Spleen (tissue), 7 donors: ENCODE measurements around the gene CARHSP1.

Experiments used
- POLR2A ChIP-seq, 3 donors: fragments of 450-650 bp; IDR thresholded peaks; one replicate each; pipeline ENCODE4 v1.5.1; 2017; ENCODE audit warnings: antibody characterized with exemption in 3 of 3, mild to moderate bottlenecking in 1 of 3
- TF ChIP-seq, protein P1 (sequence below), 11 experiments: fragments of 200-600 bp in 7 of 11; fragments of 450-650 bp in 4 of 11; sonication (generic) in 4 of 11; IDR thresholded peaks in 8 of 11; conservative IDR thresholded peaks in 3 of 11; 1 replicate in 7 of 11; 2 replicates in 4 of 11; pipeline versions ENCODE4 v1.4.0 to v1.8.0; 2016 to 2021; ENCODE audit warnings: antibody characterized with exemption in 11 of 11, inconsistent platforms in 4 of 11, mild to moderate bottlenecking in 1 of 11
- donor health status: DM: no; HTN: no; CAD: no; lungs with moderate emphysema.
- donor health status: DM: no; HTN: no; CAD: no.
- donor health status: DM: no; HTN: no; CAD: no.

DNA sequence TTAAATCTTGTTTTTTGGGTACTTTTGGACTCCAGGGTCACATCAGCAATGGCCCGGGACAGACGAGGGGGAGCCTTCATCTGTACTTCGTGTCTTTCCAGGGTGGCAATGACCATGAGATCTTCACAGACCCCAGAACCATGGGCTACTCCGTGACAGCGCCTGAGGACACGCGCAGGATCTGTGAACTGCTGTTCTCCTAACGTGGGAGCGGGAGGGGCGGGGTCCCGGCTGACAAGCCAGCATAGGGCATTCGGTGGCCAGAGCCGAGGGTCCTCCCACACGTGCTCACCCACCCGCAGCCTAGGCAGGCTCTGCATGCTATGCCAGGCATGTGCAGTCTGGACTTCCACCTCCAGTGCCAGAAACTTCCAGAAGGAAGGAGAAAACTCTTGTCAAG is 21.2 kb downstream of the CARHSP1 start:
- TF ChIP-seq, protein P1, sequence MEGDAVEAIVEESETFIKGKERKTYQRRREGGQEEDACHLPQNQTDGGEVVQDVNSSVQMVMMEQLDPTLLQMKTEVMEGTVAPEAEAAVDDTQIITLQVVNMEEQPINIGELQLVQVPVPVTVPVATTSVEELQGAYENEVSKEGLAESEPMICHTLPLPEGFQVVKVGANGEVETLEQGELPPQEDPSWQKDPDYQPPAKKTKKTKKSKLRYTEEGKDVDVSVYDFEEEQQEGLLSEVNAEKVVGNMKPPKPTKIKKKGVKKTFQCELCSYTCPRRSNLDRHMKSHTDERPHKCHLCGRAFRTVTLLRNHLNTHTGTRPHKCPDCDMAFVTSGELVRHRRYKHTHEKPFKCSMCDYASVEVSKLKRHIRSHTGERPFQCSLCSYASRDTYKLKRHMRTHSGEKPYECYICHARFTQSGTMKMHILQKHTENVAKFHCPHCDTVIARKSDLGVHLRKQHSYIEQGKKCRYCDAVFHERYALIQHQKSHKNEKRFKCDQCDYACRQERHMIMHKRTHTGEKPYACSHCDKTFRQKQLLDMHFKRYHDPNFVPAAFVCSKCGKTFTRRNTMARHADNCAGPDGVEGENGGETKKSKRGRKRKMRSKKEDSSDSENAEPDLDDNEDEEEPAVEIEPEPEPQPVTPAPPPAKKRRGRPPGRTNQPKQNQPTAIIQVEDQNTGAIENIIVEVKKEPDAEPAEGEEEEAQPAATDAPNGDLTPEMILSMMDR (IDR thresholded peaks at IDR 0.05 in 8 of 11, conservative IDR thresholded peaks at IDR 0.05 in 3 of 11) = no peak
- TF ChIP-seq POLR2A (IDR thresholded peaks at IDR 0.05) = no peak
